OCI-M1 (cell line): ENCODE measurements around the gene SLC3A2.

Experiments
- DNase-seq: peaks from one replicate; lab custom pipeline; 2025; lab: John Stamatoyannopoulos, UW

SLC3A2 gene

DNA sequence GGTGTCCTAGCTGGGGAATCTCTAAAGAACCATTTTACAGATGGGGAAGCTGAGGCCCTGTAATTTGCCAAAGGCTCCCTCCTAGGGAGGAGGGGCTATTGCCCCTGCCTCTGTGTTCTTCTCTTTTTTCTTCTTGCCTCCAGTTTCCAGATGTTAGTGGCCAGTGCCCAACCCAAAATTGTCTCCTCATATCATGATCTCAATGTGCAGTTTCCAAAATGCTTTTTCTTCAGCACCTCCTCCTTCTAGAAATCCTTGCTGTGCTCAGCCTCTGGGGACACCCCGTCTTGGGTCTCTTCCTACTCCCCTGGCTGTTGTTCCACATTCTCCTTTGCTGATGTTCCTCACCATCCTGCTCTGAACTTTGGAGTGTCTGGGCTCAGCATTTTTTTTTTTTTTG is 50.0 kb downstream of the SLC3A2 start:
- no peak for DNase-seq

DNA sequence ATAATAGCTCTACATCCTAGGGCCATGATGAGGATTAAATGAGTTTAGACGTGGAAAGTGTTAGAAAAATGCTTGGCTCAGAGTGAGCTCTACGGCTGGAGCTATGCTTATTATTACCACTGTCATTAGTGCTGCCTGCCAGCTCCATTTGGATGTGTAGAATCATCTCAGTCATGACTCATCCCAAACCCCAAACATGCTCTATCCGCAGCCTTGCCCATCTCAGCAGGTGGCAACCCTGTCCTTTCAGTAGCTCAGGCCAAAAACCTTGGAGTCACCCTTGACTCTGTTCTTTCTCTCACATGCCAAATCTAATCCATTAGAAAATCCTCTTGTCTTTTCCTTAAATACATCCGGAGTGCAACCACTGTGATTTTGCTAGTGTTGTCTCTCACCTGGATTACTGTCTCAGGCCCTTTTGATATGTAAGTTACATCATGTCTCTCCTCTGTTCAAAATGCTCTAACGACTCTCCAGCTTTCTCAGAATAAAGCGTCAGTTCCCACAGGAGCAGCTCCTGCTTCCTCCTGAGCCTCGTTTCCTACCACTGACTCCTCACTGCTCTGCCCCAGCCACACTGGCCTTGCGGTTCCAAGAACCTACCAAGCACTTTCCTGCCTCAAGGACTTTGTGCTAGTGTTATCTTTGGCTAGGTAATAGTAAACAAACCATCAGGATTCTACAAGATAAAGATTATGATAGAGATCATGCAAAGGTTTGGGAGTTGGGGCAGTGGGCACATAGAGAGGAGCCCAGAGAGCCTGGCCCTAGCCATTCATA is 51.0 kb downstream of the SLC3A2 start:
- DNase-seq = no peak

- DNase-seq = no peak
Measured at GRCh38 chr11:62933285-62933684, 52.6 kb downstream of the SLC3A2 start.

DNA sequence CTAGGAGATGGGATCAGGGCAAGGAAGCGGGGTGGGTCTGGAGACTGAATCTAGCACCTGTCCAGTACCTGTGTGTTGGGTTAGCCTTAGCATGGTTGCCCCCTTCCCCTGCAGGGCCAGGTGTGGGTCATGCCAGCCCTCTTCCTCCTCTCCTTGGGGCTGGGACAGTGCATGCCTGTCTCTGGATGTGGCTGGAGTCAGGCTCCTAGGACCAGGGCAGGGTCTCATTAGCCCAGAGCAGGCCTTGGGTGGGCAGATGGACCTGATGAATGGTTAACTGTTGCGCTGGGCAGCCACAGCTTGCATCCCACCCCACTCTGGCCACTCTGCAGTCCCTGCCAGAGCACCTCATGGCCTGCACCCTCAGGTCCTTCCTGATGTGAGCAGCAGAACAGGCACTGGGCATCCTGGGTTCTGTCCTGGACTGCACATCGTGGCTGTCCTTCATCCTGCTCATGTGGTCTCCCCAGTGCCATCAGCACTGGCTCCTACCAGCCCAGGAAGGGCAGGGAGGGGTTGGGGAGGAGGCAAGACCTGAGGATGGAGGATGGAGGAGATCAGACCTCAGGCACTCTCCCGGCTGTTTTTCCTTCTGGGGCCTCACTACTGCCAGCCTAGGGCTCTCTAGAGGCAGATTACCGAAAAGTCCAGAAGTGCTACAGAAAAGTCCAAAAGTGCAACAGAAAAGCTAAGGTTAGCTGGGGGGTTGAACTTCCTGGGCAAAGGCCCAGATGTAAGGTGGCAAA is 53.2 kb downstream of the SLC3A2 start:
- no peak for DNase-seq

DNA sequence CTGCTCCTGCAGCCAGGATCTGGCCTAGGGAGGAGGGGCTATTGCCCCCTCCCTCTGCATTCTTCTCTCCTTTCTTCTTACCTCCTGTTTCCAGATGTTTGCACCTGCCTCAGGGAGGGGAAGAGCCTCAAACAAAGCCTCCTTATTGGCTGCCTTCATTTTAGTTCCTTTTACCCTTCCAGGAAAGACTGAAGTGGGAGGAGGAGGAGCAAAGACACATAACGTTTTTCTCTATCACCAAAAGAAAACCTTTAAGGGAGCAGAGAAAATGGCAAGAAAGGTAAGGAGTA is 53.7 kb downstream of the SLC3A2 start:
- DNase-seq = no peak

DNA sequence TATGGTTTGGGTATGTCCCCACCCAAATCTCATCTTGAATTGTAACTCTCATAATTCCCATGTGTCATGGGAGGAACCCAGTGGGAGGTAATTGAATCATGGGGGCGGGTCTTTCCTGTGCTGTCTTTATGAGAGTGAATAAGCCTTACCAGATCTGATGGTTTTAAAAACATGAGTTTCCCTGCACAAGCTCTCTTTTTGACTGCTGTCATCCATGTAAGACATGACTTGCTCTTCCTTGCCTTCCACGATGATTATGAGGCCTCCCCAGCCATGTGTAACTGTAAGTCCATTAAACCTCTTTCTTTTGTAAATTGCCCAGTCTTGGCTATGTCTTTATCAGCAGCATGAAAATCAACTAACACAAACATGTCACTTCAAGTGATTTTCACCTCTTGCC is 56.8 kb downstream of the SLC3A2 start:
- DNase-seq = peak; percentile 17
